ENCODE results near the gene PLSCR1.
A peak's percentile ranks its signal among the peaks of the same experiment; 100 is the strongest.

Gene PLSCR1, protein sequence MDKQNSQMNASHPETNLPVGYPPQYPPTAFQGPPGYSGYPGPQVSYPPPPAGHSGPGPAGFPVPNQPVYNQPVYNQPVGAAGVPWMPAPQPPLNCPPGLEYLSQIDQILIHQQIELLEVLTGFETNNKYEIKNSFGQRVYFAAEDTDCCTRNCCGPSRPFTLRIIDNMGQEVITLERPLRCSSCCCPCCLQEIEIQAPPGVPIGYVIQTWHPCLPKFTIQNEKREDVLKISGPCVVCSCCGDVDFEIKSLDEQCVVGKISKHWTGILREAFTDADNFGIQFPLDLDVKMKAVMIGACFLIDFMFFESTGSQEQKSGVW

DNA sequence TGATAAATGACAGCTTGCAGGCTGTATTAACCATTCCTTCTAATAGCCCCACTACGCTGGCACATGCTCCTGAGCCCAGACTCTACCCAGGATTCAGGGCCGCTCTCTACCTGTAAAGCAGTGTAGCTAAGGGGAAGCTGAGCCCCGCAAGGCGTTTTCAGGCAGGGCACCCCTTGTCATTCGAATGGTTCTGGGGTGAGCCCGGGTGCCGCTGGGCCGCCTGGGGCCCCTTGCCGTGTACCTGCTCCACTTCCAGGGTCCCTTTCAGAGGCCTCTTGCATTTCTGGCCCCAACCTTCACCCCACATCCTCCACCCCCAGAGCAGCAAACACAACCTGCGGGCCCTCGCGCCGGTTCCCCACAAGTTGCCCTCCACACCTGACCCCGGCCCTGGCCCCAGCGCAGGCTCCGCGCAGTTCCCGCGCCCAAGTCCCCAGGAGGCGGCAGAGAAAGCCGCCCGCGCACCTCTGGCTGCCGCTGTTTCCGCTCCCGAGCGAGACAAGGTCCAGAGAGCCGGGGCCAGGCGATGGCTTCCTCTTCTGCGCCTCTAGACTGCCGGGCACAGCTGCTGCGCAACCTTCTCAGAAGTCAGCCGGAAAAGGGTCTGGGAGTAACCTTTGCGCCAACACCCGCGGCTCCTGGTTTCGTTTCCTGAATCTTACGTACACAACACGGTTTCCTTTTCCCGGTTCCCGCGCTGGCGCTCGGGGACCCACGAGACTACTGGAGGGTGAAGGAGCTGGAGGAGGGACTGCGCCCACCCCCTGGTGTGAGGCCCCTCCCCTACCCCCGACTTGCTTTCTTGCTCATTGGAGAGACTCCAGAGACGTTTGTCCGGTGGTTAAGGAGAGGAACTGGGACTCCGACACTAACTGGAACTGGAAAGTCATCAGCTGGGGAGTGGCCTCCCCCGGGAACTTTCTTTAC is at the start of gene PLSCR1:
Gene PLSCR1, minus strand, starts transcription at position 606 of the 927 bp plus-strand sequence. CDS start 8,055 bp downstream, outside the sequence.
- peak; percentile 98 for DNase-seq

DNA sequence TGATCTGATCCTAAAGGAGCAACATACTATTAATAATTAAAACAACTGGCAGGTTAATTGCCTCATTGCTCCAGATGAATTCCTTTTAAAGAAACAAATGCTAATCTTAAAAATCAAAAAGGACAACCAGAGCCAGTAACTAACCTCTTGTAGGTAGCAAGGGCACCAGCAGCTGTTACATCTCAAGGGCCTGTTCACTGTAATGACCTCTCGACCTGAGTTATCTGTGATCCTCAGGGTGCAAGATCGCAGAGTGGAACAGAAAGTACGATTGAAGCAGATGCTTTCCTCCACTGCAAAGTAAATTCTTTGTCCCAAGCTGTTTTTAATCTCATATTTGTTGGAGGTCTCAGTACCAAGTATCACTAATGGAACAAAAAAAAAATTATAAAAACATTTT is 49.4 kb upstream of the PLSCR1 start:
- no peak for DNase-seq

DNA sequence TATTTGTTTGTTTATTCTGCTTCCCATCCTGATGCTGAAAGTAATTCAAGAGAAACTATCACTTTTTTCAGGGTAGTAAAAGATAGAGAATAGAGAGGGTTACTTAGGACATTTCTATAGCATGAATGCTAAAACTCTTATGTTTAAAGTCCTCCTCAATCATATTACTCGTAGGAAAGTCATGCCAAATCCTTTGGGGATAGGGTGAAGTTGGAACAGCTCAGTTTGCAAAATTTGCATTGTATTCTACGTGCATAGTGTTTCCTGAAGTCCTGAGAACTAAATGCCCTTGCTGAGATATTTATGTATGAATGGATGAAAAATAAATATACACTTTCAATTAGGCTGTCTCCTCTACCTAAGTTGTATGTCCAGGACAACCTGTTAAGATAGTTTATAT is 46.1 kb upstream of the PLSCR1 start:
- no peak for DNase-seq

- peak; percentile 31 to 53 for DNase-seq
Observed at GRCh38 chr3:146589899-146590508, 45.6 kb upstream of the PLSCR1 start.

DNA sequence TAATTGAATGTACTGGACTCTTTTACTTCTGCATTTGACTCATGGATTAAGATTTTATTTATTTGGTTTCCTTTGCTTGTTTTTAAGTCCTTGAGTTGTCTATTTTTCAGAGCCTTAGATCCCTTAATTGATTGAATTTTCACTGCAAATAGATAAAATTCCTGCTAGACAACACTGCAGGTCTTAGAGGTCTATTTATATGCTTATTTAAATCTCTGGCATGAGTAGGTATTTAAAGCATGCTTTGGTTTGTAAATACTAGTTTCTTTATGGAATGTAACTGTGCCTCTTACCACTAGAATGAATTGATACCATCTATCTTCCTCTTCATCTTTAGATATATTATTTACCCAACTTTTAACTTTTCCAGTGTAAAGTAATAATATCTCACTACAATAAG is 40.7 kb upstream of the PLSCR1 start:
- DNase-seq: no peak

DNA sequence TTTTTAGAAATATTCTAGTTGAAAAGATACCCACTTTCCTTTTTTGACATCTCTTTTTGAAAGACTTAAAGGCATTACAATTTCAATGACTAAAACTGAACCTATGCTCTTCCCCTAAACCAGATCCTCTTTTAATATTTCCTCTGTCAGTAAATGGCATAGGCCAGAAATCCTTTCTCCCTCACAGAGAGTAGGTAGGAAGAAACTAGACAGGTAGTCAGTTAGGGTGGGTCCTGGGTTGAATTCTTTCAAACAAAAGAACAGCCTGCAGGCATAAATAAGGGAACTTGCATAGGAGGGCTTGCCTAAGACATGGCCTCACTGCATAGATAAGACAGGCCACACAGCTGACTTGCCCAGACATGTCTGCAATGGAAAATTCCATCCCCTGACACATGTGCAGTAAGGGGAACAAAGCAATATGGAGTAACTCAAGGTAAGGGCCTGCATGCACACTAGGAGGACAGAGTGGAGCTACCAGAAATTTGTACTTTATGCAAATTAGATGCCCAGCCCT is 37.6 kb upstream of the PLSCR1 start:
- DNase-seq: peak in 1 of 2 experiments; percentile 10

GRCh38 chr3:146581080-146581601 is 36.7 kb upstream of the PLSCR1 start:
- no peak for DNase-seq

- peak; percentile 56 to 58 for DNase-seq
Observed at GRCh38 chr3:146577662-146578061, 33.3 kb upstream of the PLSCR1 start.

DNA sequence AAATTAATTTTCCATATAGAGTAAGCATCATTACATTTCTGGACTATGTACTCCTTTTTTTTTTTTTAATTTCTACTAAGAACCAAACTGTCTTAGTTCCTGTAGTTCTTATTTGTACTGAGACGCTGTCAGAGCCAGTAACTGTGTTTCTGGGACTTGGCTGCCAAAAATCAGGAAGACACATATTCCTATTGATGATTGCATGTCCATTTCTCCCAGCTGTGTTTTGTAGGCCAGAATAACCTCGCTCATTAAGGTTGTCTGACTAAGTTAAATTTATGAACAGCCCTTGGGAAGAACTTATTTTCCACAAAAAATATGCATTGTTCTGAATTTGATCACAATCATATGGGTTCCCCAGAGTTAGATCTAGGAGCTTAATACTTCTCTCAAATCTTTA is 31.2 kb upstream of the PLSCR1 start:
- no peak for DNase-seq

DNA sequence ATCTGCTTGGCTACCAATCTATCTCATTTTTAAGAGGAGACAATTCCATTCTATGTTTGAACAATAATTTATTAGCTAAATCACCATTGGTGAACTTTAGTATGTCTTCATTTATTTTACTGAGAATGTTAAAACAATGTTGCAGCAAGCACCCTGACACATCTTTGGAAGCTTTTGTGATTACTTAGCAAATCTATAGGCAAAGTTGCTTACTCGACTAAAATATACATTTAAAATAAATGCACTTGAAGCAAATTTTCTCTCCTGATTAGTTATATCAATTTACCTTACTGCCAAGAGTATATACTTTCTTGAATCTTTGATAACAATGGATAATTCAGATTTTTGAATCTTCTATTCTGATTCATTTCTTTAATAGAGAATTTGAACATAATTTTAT is 29.8 kb upstream of the PLSCR1 start:
- DNase-seq: no peak

GRCh38 chr3:146569314-146569713 is 24.9 kb upstream of the PLSCR1 start:
- no peak for DNase-seq

GRCh38 chr3:146566138-146566537 is 21.7 kb upstream of the PLSCR1 start:
- DNase-seq: no peak

DNA sequence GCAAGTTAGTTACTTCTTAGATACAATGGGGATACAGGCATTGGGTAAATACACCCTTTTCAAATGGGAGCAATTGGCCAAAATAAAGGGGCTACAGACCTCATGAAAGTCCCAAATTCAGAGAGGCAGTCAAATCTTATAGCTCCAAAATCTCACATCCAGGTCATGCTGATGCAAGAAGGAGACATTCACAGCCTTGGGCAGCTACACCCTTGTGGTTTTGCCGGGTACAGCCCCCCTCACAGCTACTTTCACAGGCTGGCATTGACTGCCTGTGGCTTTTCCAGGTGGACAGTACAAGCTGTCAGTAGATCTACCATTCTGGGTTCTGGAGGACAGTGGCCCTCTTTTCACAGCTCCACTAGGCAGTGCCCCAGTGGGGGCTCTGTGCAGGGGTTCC is 17.5 kb upstream of the PLSCR1 start:
- no peak for DNase-seq

GRCh38 chr3:146561463-146561862 is 17.1 kb upstream of the PLSCR1 start:
- DNase-seq: no peak

DNA sequence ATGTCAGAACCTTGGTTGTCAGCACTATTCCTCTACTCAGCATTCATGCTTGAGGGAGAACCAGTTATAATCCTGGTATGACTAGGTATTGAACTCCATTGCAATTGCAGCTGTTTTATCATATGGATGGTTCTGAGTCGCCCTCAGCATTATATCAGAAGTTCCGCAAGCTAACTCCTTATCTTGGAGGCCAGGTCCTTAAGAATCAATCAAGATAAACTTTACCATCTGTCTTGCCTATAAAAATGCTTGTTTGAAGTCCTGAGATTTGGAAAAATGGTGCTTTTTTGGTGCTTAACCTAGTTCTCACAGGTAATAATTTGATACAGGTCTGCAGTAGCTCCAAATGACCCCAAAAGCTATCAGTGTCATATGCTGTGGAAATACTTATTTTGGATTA is 16.3 kb upstream of the PLSCR1 start:
- DNase-seq: no peak

GRCh38 chr3:146559388-146559787 is 15.0 kb upstream of the PLSCR1 start:
- no peak for DNase-seq

DNA sequence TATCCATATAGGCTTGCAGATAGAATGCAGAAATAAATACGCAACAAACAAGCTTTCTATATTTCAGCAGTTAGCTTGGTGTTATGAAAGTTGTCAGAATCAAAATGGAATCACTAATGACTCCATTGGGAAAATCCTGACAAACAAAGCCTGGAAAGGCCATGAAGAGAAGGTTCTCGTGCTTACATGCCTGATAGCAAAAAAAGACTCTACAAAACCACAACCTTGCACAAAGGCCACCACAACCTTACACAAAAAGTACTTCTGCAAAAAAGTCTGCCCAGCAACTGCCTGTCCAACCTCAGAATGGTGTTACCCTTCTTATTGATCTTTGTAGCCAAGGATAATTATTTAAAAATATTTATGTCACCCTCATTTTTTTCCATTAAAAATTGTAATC is 14.4 kb upstream of the PLSCR1 start:
- peak; percentile 76 to 79 for DNase-seq

DNA sequence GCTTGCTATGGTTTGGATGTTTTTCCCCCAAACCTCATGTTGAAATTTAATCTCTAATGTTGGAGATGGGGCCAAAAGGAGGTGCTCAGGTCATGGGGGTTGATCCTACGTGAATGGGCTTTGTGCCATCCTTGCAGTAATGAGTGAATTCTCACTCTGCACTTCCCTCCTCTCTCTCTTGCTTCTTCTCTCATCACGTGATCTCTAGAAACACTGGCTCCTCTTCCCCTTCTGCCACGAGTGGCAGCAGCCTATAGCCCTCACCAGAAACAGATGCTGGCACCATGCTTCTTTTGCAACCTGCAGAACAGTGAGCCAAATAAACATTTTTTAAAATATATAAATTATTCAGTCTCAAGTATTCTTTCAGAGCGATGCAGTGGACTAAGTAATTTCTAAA is 13.3 kb upstream of the PLSCR1 start:
- DNase-seq: peak; percentile 7 to 9

GRCh38 chr3:146555311-146555710 is 10.9 kb upstream of the PLSCR1 start:
- no peak for DNase-seq

DNA sequence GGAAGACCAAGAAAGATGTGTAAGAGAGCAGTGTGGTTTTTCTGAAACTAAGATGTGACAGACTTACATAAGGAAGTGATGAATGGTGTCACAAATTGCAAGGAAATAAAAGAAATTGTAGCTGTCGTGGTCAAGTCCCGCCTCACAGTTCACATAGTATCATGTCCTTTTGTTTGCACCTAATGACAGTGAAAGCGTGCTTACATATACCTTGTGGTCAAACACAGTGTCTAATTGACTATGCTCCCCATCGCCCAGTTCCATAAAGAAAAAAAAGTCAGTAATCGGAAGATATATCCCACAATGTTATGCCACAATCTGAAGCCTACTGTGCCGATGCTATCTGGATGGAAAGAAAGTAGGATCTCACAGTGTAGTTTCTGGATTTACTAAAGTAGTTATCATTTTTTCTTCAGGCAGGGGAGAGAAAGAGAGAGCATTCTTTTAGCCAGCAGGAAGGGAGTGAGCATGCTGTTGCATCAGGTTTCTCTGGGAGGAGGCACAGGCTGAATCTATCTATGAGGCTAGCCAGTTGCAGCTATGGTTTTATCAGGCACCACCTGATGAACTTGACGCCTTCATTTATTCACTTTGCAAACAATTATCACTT is 9.8 kb upstream of the PLSCR1 start:
- peak in 1 of 2 experiments; percentile 14 for DNase-seq

DNA sequence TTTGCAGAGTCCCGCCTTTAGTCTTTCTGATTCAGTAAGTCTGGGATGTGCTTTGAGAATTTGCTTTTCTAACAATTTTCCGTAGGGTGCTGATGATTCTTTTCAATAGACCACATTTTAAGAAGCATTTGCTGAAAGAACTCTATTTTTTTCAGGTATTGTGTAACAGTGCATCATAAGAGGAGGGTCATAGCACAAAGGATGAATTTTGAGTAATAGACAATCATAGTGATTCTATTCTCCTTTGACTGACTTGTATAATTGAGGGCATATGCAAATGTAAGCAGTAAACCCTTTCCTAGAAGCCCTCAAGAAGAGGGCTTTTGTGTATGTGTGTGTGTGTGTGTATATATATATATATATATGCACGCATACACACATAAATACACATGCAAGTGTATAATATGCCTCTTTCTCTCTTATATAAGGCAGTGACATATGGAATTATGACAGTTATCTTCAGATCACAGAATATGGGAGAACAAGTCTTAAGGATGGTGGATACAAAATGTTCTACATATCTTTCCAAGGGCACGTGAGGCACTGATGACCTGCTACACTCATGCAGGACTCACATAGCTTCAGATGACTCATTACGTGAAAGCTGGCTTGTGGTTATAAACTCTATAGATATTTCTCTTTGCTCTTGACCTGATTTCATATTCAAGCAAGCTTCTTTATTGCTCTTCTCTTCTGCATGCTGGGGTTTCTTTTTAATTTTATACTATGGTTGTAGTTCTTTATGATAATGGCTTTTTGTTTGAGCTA is 6.5 kb upstream of the PLSCR1 start:
- DNase-seq: peak; percentile 5 to 7
